ENCODE results near the gene FGF18. TPM values are rescaled to one million over a fixed set of nuclear protein-coding genes. Genes with fewer than 3 reads are reported as not detected.

The FGF18 gene
- total RNA-seq, 2 donors from 2014 or later = not detected

DNA sequence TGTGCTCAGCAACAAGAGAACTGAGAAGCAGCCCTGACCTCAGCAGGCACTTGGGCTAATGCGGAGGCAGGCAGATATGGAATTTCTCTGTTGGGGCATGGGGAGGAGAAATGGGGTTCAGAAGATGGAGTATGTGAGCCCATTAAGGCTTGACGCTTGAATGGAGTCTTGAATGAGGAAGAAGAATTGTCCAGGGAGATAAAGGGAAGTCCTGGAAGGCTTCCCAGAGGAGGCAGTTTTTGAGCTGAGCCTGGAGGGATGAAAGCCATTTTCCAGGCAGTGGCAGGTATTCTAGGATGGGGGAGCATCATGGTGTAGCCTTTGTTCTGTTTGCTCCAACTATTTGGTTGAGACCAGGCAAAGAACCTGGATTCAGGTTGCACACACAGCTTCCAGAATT lies 34.5 kb downstream of the FGF18 start:
- H3K27ac ChIP-seq = no peak overlapping the region
- intact Hi-C loops (cut with DNase I) = no loop called here
- ATAC-seq (no peak), DNase-seq (no peak)
- H3K9me3 ChIP-seq = no peaks in the 10 kb centered on the region
- H3K27me3 ChIP-seq = no peaks in the 10 kb centered on the region
- no peak for TF ChIP-seq POLR2A (IDR thresholded peaks at IDR 0.05)
- TF ChIP-seq, protein P1, sequence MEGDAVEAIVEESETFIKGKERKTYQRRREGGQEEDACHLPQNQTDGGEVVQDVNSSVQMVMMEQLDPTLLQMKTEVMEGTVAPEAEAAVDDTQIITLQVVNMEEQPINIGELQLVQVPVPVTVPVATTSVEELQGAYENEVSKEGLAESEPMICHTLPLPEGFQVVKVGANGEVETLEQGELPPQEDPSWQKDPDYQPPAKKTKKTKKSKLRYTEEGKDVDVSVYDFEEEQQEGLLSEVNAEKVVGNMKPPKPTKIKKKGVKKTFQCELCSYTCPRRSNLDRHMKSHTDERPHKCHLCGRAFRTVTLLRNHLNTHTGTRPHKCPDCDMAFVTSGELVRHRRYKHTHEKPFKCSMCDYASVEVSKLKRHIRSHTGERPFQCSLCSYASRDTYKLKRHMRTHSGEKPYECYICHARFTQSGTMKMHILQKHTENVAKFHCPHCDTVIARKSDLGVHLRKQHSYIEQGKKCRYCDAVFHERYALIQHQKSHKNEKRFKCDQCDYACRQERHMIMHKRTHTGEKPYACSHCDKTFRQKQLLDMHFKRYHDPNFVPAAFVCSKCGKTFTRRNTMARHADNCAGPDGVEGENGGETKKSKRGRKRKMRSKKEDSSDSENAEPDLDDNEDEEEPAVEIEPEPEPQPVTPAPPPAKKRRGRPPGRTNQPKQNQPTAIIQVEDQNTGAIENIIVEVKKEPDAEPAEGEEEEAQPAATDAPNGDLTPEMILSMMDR (IDR thresholded peaks at IDR 0.05) = no peak
- 91 to 93% methylated on average over 2 of the region's 2 CpGs for WGBS, 2 donors
- no peaks in the 10 kb centered on the region for H3K36me3 ChIP-seq (replicated peaks in 1 of 2; ENCODE audit: insufficient read depth in 1 of 2, low read depth in 2 of 2)
- H3K4me1 ChIP-seq = no peaks in the 10 kb centered on the region
- H3K4me3 ChIP-seq = no peak overlapping the region

- intact Hi-C loops (cut with DNase I) = no loop called here
Measured at GRCh38 chr5:171454549-171454948, 35.1 kb downstream of the FGF18 start.

DNA sequence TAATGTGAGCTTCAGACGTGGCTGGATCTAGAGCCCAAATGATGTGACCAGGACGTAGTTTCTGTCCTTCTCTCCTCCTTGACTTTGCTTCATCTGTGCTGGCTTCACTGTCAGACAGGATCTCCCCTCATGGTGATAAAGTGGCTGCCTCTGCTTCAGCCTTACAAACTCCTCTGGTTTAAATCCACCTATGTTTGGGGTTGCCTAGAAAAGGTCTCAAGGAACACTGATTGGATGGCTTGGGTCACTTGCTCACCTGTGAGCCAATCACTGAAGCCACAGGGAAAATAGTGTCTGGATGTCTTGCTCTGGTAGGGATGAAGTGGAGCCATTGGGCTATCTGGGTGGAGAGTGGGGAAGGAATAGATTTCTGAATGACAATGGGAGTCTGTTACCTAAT lies 36.1 kb downstream of the FGF18 start:
- WGBS, 2 donors = 62 to 73% methylated on average over 2 of the region's 2 CpGs
- intact Hi-C loops (cut with DNase I) = no loop called here
- ATAC-seq = no peak

More at GRCh38 chr5:171454549-171454948, 35.1 kb downstream of the FGF18 start:
- H3K4me3 ChIP-seq = no peak overlapping the region
- H3K36me3 ChIP-seq (replicated peaks in 1 of 2; ENCODE audit: insufficient read depth in 1 of 2, low read depth in 2 of 2) = no peaks in the 10 kb centered on the region
- DNase-seq = no peak
- no peaks in the 10 kb centered on the region for H3K9me3 ChIP-seq
- H3K27ac ChIP-seq = no peak overlapping the region
- WGBS, 2 donors = 75 to 78% methylated on average over 9 to 10 of the region's 10 CpGs
- TF ChIP-seq, protein P1 (IDR thresholded peaks at IDR 0.05) = no peak
- no peak for TF ChIP-seq POLR2A (IDR thresholded peaks at IDR 0.05)
- no peaks in the 10 kb centered on the region for H3K27me3 ChIP-seq
- no peak for ATAC-seq
- no peaks in the 10 kb centered on the region for H3K4me1 ChIP-seq

DNA sequence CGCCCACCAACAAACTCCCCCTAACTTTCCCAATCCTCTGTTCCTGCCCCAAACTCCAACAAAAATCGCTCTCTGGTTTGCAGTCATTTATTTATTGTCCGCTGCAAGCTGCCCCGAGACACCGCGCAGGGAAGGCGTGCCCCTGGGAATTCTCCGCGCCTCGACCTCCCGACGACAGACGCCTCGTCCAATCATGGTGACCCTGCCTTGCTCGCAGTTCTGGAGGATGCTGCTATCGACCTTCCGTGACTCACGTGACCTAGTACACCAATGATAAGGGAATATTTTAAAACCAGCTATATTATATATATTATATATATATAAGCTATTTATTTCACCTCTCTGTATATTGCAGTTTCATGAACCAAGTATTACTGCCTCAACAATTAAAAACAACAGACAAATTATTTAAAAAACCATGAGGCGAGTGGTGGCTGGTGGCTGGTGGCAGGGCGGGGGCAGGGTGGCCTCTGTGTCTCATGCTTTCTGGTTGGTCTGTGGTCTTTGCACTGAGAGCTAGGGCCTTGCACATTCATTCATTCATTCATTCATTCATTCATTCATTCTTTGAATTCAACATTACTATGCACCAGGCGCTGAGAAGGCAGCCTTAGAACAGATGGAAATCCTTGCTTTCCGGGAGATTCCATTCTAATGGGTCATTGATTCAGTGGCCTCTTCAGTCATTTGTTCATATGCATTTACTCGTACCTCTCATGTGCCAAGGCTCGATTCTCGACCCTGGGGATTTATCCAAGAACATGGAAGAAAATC lies 37.9 kb downstream of the FGF18 start:
- TF ChIP-seq, protein P1 (IDR thresholded peaks at IDR 0.05) = no peak
- no peak for TF ChIP-seq POLR2A (IDR thresholded peaks at IDR 0.05)
- WGBS, 2 donors = 89 to 91% methylated on average over 25 of the region's 25 CpGs
- Histone ChIP-seq H3K4me3 (no peak overlapping the region), H3K4me1 (no peaks in the 10 kb centered on the region), H3K9me3 (no peaks in the 10 kb centered on the region), H3K36me3 (replicated peaks in 1 of 2; ENCODE audit: insufficient read depth in 1 of 2, low read depth in 2 of 2) (no peaks in the 10 kb centered on the region), H3K27me3 (no peaks in the 10 kb centered on the region), H3K27ac (no peak overlapping the region)
- intact Hi-C loops (cut with DNase I) = no loop called here
- ATAC-seq (no peak), DNase-seq (no peak)

More for the DNA sequence above, 36.1 kb downstream of the FGF18 start:
- Histone ChIP-seq H3K4me1 (no peaks in the 10 kb centered on the region), H3K36me3 (replicated peaks in 1 of 2; ENCODE audit: insufficient read depth in 1 of 2, low read depth in 2 of 2) (no peaks in the 10 kb centered on the region), H3K27me3 (no peaks in the 10 kb centered on the region), H3K27ac (no peak overlapping the region), H3K9me3 (no peaks in the 10 kb centered on the region), H3K4me3 (no peak overlapping the region)
- no peak for DNase-seq
- TF ChIP-seq, protein P1 (IDR thresholded peaks at IDR 0.05) = no peak
- TF ChIP-seq POLR2A (IDR thresholded peaks at IDR 0.05) = no peak

- no peaks in the 10 kb centered on the region for H3K36me3 ChIP-seq (replicated peaks in 1 of 2; ENCODE audit: insufficient read depth in 1 of 2, low read depth in 2 of 2)
- H3K27me3 ChIP-seq = no peaks in the 10 kb centered on the region
- intact Hi-C loops (cut with DNase I) = no loop called here
- no peak overlapping the region for H3K4me3 ChIP-seq
- H3K9me3 ChIP-seq = no peaks in the 10 kb centered on the region
- ATAC-seq = no peak
- TF ChIP-seq, protein P1 (IDR thresholded peaks at IDR 0.05) = no peak
- TF ChIP-seq POLR2A (IDR thresholded peaks at IDR 0.05) = no peak
- no peak overlapping the region for H3K27ac ChIP-seq
- DNase-seq = no peak
- H3K4me1 ChIP-seq = no peaks in the 10 kb centered on the region
- WGBS, 2 donors = 70 to 81% methylated on average over 6 of the region's 6 CpGs
Measured at GRCh38 chr5:171459839-171460238, 40.4 kb downstream of the FGF18 start.
